SU-DHL-6 (cell line): ENCODE measurements around the gene ZNF174.
A peak's percentile ranks its signal among the peaks of the same experiment; 100 is the strongest.

Source experiments
- H2AFZ ChIP-seq: fragments of 200-600 bp; sonication (generic); 2 replicates; pipeline ENCODE4 v1.6.1; 2014; ENCODE audit warnings: low read depth, mild to moderate bottlenecking, moderate library complexity, mixed read lengths, antibody characterized with exemption, low read length; ENCODE audit not compliant: severe bottlenecking
- H3F3A ChIP-seq: fragments of 200-600 bp; shearing (Covaris generic); 2 replicates; pipeline ENCODE4 v1.6.0; 2016; ENCODE audit warnings: antibody characterized with exemption, mild to moderate bottlenecking; ENCODE audit not compliant: insufficient read depth
- H3K27ac ChIP-seq: fragments of 200-600 bp; sonication (generic); 2 replicates; pipeline ENCODE4 v1.5.1; 2016; ENCODE audit warnings: low read depth, mild to moderate bottlenecking, low read length, moderate library complexity, mixed read lengths
- H3K27me3 ChIP-seq: fragments of 200-600 bp; sonication (generic), shearing (Covaris generic); 2 replicates; pipeline ENCODE4 v1.6.0; 2014; ENCODE audit warnings: mild to moderate bottlenecking, low read length
- H3K36me3 ChIP-seq: fragments of 200-600 bp; sonication (generic); 2 replicates; pipeline ENCODE4 v1.6.1; 2014; ENCODE audit warnings: mild to moderate bottlenecking, low read length, mixed read lengths
- H3K4me2 ChIP-seq: fragments of 300-600, 200-600 bp; shearing (Covaris generic), sonication (generic); 2 replicates; pipeline ENCODE4 v1.6.0; 2014; ENCODE audit warnings: low read length, low read depth, mild to moderate bottlenecking; ENCODE audit not compliant: poor library complexity, severe bottlenecking
- H3K4me3 ChIP-seq: fragments of 200-600 bp; sonication (generic); 2 replicates; pipeline ENCODE4 v1.5.1; 2014; ENCODE audit warnings: antibody characterized with exemption, low read length, mild to moderate bottlenecking, mixed read lengths; ENCODE audit not compliant: insufficient read depth, poor library complexity, severe bottlenecking
- H3K79me2 ChIP-seq: fragments of 200-600 bp; sonication (generic); 2 replicates; pipeline ENCODE4 v1.6.1; 2014; ENCODE audit warnings: mild to moderate bottlenecking, low read length, moderate library complexity; ENCODE audit not compliant: insufficient read depth
- H3K9ac ChIP-seq: fragments of 200-600 bp; sonication (generic); 2 replicates; pipeline ENCODE4 v1.7.0; 2014; ENCODE audit warnings: mild to moderate bottlenecking, low read length
- H3K9me2 ChIP-seq: fragments of 200-600 bp; sonication (generic); replicated peaks from 2 replicates; pipeline ENCODE4 v1.6.1; 2014; ENCODE audit warnings: low read length; ENCODE audit not compliant: insufficient read depth
- H3K9me3 ChIP-seq: fragments of 200-600 bp; sonication (generic); 2 replicates; pipeline ENCODE4 v1.6.1; 2014; ENCODE audit warnings: low read length, mixed read lengths; ENCODE audit not compliant: insufficient read depth
- H4K20me1 ChIP-seq: fragments of 200-600 bp; sonication (generic); 2 replicates; pipeline ENCODE4 v1.6.1; 2014; ENCODE audit warnings: low read depth, mild to moderate bottlenecking, antibody characterized with exemption, low read length, moderate library complexity, mixed read lengths
- EZH2phosphoT487 ChIP-seq: fragments of 200-600 bp; sonication (generic), shearing (Covaris generic); conservative IDR thresholded peaks from 2 replicates; pipeline ENCODE4 v1.6.1; 2018; ENCODE audit warnings: mild to moderate bottlenecking, antibody characterized with exemption, low read length, moderate library complexity, mixed read lengths
- TF ChIP-seq, protein P1 (sequence below): fragments of 200-600 bp; sonication (generic); IDR thresholded peaks from one replicate; pipeline ENCODE4 v1.5.1; 2017; ENCODE audit warnings: antibody characterized with exemption, mild to moderate bottlenecking, low read length, moderate library complexity; ENCODE audit not compliant: insufficient read depth, poor library complexity, severe bottlenecking

Gene ZNF174

DNA sequence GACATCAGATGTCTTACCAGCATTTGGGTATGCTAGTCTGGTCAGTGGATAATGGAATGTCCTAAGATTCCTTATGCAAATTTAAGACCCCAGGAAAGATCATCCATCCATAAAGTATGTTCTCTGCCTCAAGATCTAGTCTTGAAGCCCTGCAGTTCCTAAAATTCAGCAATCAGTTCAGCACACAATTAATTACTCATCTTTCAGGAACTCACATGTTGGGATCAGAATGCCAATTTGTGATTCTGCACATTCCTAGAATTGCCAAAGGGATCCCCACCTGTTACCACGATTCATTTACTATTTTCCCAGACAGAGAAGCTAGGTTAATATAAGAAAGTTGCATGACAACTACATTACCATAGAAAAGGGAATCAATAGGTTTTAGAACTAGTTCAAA lies 42.1 kb upstream of the ZNF174 start:
- no peaks in the 10 kb centered on the region for H3K79me2 ChIP-seq
- no peak overlapping the region for H2AFZ ChIP-seq
- no peak overlapping the region for H3K27ac ChIP-seq
- no peak overlapping the region for H3K4me2 ChIP-seq
- H3K9me2 ChIP-seq: no peaks in the 10 kb centered on the region
- H3F3A ChIP-seq: no peaks in the 10 kb centered on the region
- no peaks in the 10 kb centered on the region for H3K27me3 ChIP-seq
- H3K9ac ChIP-seq: no peak overlapping the region
- H3K36me3 ChIP-seq: no peaks in the 10 kb centered on the region
- no peak overlapping the region for H3K4me3 ChIP-seq
- no peaks in the 10 kb centered on the region for H4K20me1 ChIP-seq
- no peaks in the 10 kb centered on the region for H3K9me3 ChIP-seq
- TF ChIP-seq EZH2phosphoT487: no peak
- TF ChIP-seq, protein P1, sequence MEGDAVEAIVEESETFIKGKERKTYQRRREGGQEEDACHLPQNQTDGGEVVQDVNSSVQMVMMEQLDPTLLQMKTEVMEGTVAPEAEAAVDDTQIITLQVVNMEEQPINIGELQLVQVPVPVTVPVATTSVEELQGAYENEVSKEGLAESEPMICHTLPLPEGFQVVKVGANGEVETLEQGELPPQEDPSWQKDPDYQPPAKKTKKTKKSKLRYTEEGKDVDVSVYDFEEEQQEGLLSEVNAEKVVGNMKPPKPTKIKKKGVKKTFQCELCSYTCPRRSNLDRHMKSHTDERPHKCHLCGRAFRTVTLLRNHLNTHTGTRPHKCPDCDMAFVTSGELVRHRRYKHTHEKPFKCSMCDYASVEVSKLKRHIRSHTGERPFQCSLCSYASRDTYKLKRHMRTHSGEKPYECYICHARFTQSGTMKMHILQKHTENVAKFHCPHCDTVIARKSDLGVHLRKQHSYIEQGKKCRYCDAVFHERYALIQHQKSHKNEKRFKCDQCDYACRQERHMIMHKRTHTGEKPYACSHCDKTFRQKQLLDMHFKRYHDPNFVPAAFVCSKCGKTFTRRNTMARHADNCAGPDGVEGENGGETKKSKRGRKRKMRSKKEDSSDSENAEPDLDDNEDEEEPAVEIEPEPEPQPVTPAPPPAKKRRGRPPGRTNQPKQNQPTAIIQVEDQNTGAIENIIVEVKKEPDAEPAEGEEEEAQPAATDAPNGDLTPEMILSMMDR: no peak

DNA sequence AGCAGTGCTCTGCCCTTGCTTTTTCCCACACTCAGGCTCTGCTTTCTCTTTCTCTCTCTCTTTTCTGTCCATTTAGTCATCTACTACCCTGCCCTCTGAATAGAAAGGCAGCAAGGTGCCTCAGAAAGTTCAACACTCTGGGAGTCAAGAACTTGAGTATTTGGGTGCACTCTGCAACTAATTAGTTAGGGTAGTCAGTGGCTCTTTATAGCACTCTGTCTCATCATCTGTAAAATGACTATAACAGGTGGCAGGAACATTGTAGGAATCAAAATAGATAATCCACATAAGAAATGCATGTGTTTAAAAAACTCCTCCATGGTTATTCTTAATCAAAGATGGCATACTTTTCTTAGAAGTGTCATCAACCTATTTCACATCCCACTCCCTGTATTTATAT lies 38.1 kb upstream of the ZNF174 start:
- Histone ChIP-seq H3K27ac (no peak overlapping the region), H3F3A (no peaks in the 10 kb centered on the region), H3K4me3 (no peak overlapping the region), H3K4me2 (no peak overlapping the region), H3K36me3 (no peaks in the 10 kb centered on the region), H3K9ac (no peak overlapping the region), H4K20me1 (no peaks in the 10 kb centered on the region), H2AFZ (peak overlapping the region; percentile 30), H3K9me3 (no peaks in the 10 kb centered on the region), H3K27me3 (no peaks in the 10 kb centered on the region), H3K79me2 (no peaks in the 10 kb centered on the region), H3K9me2 (no peaks in the 10 kb centered on the region)
- no peak for TF ChIP-seq EZH2phosphoT487
- TF ChIP-seq, protein P1: no peak

DNA sequence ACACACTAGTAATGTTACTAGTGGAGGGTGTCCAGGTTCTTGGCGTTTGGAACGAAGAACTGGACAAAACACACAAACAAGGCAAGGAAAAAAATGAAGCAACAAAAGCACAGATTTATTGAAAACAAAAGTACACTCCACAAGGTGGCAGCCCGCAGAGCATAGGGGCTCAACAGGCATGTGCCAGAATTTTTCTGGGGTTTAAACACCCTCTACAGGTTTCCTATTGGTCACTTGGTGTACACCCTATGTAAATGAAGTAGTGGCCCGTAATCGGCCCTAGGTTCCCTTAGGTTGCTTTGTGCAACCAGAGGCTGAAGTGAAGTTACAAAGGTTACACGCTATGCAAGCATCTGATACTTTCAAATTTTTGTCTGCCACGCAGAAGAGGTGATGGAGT lies 37.2 kb upstream of the ZNF174 start:
- Histone ChIP-seq H3K9me2 (no peaks in the 10 kb centered on the region), H3K27me3 (no peaks in the 10 kb centered on the region), H3K36me3 (no peaks in the 10 kb centered on the region), H3K9ac (no peak overlapping the region), H3K9me3 (no peaks in the 10 kb centered on the region), H2AFZ (no peak overlapping the region), H4K20me1 (no peaks in the 10 kb centered on the region), H3K27ac (no peak overlapping the region), H3K4me2 (no peak overlapping the region), H3K4me3 (no peak overlapping the region), H3F3A (no peaks in the 10 kb centered on the region), H3K79me2 (no peaks in the 10 kb centered on the region)
- TF ChIP-seq, protein P1: no peak
- no peak for TF ChIP-seq EZH2phosphoT487
